GM19043 (cell line): Measurements from ENCODE around the gene IL34.
"Not testable (repeated sequence)": the region's sequence is repeated elsewhere in the genome, so short reads cannot be mapped to it uniquely, and the experiment has no call there.

Experiments used
- ATAC-seq: cut with Tn5 transposase; IDR thresholded peaks from one replicate; pipeline ENCODE4 v1.9.1; 2021; ENCODE audit warnings: low read depth; ENCODE audit not compliant: unreplicated experiment

The IL34 gene

GRCh38 chr16:70646260-70647241 is at the start of gene IL34:
TSS of gene IL34 (plus strand) at chr16:70646559. CDS start at chr16:70646948, 389 bp downstream.
- ATAC-seq: no peak

GRCh38 chr16:70597135-70597835 is 49.1 kb upstream of the IL34 start:
- ATAC-seq: no peak

DNA sequence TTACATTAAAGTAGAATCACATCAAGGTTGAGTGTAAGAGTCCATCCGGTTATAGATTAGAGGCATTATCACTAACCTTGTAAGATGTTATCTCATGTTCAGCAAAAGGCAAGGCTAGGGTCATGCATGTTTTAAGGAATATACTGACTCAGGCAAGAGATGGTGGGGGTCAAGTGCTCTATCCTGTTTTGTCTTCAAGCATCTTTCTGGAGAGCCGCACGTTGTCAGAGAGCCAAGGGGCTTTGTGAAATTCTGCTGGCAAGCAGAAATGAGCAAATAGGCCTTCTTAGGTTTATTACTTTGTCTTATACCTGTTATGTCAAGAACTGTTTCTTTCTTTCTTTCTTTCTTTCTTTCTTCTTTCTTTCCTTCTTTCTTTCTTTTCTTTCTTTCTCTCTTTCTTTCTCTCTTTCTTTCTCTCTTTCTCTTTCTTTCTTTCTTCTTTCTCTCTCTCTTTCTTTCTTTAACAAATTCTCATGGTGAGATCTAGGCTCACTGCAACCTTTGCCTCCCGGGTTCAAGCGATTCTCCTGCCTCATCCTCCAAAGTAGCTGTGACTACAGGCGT is 47.3 kb upstream of the IL34 start:
- ATAC-seq: no peak

DNA sequence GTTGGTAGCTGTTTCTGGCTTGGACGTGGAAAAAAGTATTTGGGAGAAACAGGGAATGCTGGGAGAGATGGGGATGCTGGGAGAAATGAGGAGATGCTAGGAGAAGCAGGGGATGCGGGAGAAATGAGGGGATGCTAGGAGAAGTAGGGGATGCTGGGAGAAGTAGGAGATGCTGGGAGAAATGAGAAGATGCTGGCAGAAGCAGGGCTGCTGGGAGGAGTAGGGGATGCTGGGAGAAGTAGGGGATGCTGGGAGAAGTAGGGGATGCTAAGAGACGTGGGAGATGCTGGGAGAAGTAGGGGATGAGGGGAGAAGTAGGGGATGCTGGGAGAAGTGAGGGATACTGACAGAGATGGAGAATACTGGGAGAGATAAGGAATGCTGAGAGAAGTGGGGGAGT is 45.6 kb upstream of the IL34 start:
- no peak for ATAC-seq

DNA sequence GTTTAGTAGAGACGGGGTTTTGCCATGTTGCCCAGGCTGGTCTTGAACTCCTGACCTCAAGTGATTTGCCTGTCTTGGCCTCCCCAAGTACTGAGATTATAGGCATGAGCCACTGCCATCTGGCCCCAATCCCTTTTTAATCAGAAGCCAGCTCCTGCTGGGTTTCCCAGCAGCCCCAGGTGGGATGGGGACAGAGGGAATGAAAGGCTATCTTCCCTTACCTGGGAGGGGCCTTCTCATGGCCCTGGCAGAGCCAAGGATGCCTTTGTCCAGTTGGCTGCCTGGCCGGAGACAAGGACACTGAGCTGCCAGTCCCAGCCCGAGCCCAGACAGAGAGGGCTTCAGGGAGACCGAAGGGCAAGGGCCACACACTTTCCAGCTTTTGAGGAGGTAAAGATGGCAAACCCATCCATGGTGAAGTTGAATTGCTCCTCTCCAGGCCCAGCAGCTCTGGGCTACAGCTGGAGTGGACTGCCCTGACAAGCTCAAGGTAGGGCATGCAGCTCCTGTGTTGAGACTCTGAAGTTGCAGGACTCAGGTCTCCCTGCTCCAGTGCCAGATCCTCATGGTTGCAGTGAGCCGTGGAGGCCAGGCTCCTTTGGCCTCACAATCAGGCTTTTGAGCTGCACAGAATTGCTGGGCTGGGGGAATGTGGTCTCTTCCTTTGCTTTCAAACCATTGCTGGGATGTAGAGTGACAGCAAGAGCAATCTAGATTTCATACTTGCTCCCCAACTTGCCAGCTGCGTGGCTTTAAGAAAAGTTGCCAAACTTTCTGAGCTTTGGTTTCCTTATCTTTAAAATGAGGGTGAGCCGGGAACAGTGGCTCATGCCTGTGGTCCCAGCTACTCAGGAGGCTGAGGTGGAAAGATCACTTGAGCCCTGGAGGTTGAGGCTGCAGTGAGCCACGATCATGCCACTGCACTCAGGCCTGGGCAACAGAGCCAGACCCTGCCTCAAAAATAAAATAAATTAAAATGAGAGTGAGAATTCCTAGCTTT is 44.5 kb upstream of the IL34 start:
- no peak for ATAC-seq

- no peak for ATAC-seq
These were observed 43.5 kb upstream of the IL34 start for GRCh38 chr16:70602831-70603230.

GRCh38 chr16:70604407-70605282 is 41.7 kb upstream of the IL34 start:
- ATAC-seq: no peak

DNA sequence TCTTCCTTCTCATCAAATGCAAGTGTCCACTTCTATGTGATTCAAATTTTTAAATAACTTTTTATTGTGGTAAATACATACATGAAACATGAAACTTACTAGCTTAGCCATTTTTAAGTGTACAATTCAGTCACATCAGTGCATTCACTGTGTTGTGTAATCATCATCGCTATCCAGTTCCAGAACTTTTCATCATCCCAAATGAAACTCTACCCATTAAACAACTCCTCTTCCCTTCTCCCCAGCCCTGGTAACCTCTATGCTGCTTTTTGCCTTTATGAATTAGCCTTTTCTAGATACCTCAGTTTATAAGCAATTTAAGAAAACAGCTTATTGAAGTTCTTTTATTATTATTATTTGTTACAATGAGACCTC is 41.1 kb upstream of the IL34 start:
- no peak for ATAC-seq

- ATAC-seq: no peak
These were observed 37.8 kb upstream of the IL34 start for GRCh38 chr16:70608521-70608920.

- ATAC-seq: no peak
These were observed 35.8 kb upstream of the IL34 start for GRCh38 chr16:70610273-70611223.

- no peak for ATAC-seq
These were observed 35.1 kb upstream of the IL34 start for GRCh38 chr16:70611224-70611598.

DNA sequence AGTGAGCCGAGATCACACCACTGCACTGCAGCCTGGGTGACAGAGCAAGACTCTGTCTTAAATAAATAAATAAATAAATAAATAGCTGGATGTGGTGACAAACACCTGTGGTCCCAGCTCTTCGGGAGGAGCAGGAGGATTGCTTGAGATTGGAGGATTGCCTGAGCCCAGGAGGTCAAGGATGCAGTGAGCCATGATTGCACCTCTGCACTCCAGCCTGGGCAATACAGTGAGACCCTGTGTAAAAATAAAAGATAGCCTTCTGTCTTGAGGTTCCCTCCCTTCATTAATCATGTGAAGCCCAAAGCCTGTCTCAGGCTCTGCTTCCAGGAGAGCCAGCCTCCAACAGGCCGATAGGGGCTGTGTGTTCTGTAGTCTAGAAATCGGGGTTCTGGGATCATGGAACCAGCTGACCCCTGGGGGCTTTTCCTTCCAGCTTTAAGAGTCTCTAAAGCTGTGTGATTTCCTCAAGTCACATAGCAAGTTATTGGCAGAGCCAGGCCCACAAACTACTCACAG is 34.5 kb upstream of the IL34 start:
- no peak for ATAC-seq

DNA sequence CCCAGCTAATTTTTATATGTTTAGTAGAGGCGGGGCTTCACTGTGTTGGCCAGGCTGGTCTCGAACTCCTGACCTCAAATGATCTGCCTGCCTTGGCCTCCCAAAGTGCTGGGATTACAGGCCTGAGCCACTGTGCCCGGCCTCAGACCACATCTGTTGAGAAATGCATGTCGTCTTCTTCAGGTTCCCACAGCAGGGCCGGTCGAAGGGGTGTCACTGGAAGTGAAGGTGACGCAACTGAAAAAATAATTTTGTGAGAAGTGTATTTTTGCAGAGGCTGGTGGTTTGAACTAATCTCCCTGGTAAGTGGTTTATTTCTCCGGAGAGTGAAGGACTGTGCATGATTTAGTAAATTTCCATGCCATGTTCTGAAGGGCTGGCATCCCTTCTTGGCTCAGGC is 33.4 kb upstream of the IL34 start:
- ATAC-seq: no peak

- ATAC-seq: no peak
These were observed 32.0 kb upstream of the IL34 start for GRCh38 chr16:70614208-70614951.

GRCh38 chr16:70615945-70616344 is 30.4 kb upstream of the IL34 start:
- no peak for ATAC-seq

GRCh38 chr16:70621864-70622263 is 24.5 kb upstream of the IL34 start:
- ATAC-seq: not testable (repeated sequence)

GRCh38 chr16:70627696-70628095 is 18.7 kb upstream of the IL34 start:
- no peak for ATAC-seq
